Natural killer cell (primary cell): ENCODE results near the gene RANBP1. TPM values are rescaled to one million over a fixed set of nuclear protein-coding genes. Genes with fewer than 3 reads are reported as not detected.

ENCODE experiments used
- ATAC-seq, 3 donors: fragments of 150-1000 bp in 2 of 3; fragments of 200-7000 bp in 1 of 3; cut with Tn5 transposase; 1 replicate in 1 of 3; 2 replicates in 2 of 3; pipeline ENCODE4 v1.10.0; 2021; ENCODE audit warnings: mild to moderate bottlenecking in 2 of 3, moderate library complexity in 2 of 3
- DNase-seq, 2 donors: peaks; one replicate each; pipeline versions ENCODE4 v3.0.0 to v3.0.0-alpha.2; 2013 to 2021; ENCODE audit warnings: mixed read lengths in 1 of 2
- H3K27ac ChIP-seq: one replicate; pipeline ENCODE4 v1.5.1; 2013; ENCODE audit warnings: mild to moderate bottlenecking, low read length
- H3K27me3 ChIP-seq: one replicate; pipeline ENCODE4 v1.6.1; 2013; ENCODE audit warnings: low read length; ENCODE audit not compliant: control insufficient read depth, insufficient read depth
- H3K36me3 ChIP-seq: one replicate; pipeline ENCODE4 v1.6.1; 2013; ENCODE audit warnings: low read length; ENCODE audit not compliant: control insufficient read depth, insufficient read depth
- H3K4me1 ChIP-seq: one replicate; pipeline ENCODE4 v1.6.1; 2013; ENCODE audit warnings: low read length; ENCODE audit not compliant: control insufficient read depth, insufficient read depth
- H3K4me3 ChIP-seq: one replicate; pipeline ENCODE4 v1.5.1; 2013; ENCODE audit warnings: low read length
- H3K9me3 ChIP-seq: one replicate; pipeline ENCODE4 v1.6.1; 2013; ENCODE audit warnings: low read length; ENCODE audit not compliant: control insufficient read depth, insufficient read depth
- H3K27ac Mint-ChIP-seq, 2 donors: one replicate each; pipeline ENCODE4 v1.8.0; 2022; ENCODE audit warnings: mild to moderate bottlenecking in 2 of 2, mixed read lengths in 2 of 2, moderate library complexity in 1 of 2
- H3K27me3 Mint-ChIP-seq, 2 donors: one replicate each; pipeline ENCODE4 v1.8.0; 2022; ENCODE audit warnings: low read depth in 2 of 2, mixed read lengths in 2 of 2
- H3K36me3 Mint-ChIP-seq: one replicate; pipeline ENCODE4 v1.8.0; 2022; ENCODE audit warnings: mixed read lengths
- H3K4me1 Mint-ChIP-seq, 2 donors: one replicate each; pipeline ENCODE4 v1.8.0; 2022; ENCODE audit warnings: mixed read lengths in 2 of 2
- H3K4me3 Mint-ChIP-seq: one replicate; pipeline ENCODE4 v1.8.0; 2022; ENCODE audit warnings: mild to moderate bottlenecking, moderate library complexity, mixed read lengths
- H3K9me3 Mint-ChIP-seq, 2 donors: one replicate each; pipeline ENCODE4 v1.8.0; 2022; ENCODE audit warnings: mixed read lengths in 2 of 2
- WGBS: methylation state at CpG from one replicate; pipeline ENCODE4 v1.1.7; 2013; ENCODE audit warnings: missing lambda C conversion rate; ENCODE audit not compliant: insufficient coverage; 5-methylcytosine and 5-hydroxymethylcytosine counted together
- intact Hi-C: fragments of 100-400 bp; cut with micrococcal nuclease; formaldehyde crosslinking; loops from one replicate; pipeline ENCODE4 v1.14.2; 2022
- total RNA-seq, 4 donors: library from RNA; stranded (reverse); fragments of 120-200 nt in 1 of 4; gene quantifications; one replicate each; pipeline versions ENCODE4 v1.2.3 to v1.2.4, GENCODE V29; 2013 to 2022
- TF ChIP-seq, protein P1 (sequence below): fragments of 200-600 bp; IDR thresholded peaks from one replicate; pipeline ENCODE4 v1.8.0; 2022; ENCODE audit warnings: antibody characterized with exemption

The RANBP1 gene
- total RNA-seq, 3 donors from 2014 or later (not counting 1 experiment from before 2014, with no cell fraction given), result 54.0 to 61.0 (median 56.3) TPM

DNA sequence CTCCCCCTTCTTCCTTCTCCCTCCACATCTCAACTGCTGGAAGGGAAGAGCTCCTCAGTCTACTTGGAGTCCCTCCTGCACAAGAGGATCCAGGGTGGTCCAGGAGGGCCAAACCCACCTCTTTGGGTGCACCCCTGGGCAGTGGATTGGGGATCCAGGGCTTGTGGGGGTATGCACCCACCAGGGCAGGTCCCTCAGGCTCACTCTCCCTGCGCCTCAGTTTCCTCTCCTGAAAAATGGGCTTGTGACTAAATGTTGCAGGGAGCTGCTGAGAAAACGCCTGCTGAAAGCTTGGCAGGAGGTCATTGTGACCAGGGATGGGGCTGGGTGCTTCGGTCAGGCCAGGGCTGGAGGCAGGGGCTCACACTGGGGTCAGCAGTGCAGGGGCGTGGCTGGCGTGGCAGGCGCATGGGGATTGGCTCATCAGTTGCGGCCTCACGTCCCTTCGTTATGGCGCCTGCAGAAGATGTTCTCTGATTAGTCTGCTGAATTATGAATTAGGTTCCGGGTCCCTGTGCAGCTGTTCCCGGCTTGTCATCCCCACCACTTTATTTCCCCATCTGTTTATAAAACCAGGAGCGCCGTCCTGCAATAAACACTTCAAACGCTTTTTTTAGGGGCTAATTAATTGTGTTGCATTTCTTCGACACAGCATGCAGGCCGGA, 60.6 kb downstream of the RANBP1 start:
- H3K27ac ChIP-seq, result no peak overlapping the region
- H3K4me3 ChIP-seq, result no peak overlapping the region
- Mint-ChIP-seq H3K9me3 (no peaks in the 10 kb centered on the region), H3K4me3 (no peak overlapping the region), H3K4me1 (no peaks in the 10 kb centered on the region), H3K36me3 (no peaks in the 10 kb centered on the region), H3K27me3 (no peaks in the 10 kb centered on the region), H3K27ac (no peak overlapping the region)
- intact Hi-C loops, result no loop called here
- TF ChIP-seq, protein P1, sequence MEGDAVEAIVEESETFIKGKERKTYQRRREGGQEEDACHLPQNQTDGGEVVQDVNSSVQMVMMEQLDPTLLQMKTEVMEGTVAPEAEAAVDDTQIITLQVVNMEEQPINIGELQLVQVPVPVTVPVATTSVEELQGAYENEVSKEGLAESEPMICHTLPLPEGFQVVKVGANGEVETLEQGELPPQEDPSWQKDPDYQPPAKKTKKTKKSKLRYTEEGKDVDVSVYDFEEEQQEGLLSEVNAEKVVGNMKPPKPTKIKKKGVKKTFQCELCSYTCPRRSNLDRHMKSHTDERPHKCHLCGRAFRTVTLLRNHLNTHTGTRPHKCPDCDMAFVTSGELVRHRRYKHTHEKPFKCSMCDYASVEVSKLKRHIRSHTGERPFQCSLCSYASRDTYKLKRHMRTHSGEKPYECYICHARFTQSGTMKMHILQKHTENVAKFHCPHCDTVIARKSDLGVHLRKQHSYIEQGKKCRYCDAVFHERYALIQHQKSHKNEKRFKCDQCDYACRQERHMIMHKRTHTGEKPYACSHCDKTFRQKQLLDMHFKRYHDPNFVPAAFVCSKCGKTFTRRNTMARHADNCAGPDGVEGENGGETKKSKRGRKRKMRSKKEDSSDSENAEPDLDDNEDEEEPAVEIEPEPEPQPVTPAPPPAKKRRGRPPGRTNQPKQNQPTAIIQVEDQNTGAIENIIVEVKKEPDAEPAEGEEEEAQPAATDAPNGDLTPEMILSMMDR, result no peak
- ATAC-seq, result no peak
- no peaks in the 10 kb centered on the region for H3K4me1 ChIP-seq
- no peak for DNase-seq
- no peaks in the 10 kb centered on the region for H3K36me3 ChIP-seq
- 86% methylated on average over 17 of the region's 17 CpGs for WGBS
- H3K27me3 ChIP-seq, result no peaks in the 10 kb centered on the region
- no peaks in the 10 kb centered on the region for H3K9me3 ChIP-seq

Other genes with a start within 250 kb of the RANBP1 start
- 10 to 100 TPM; 37.5 to 56.2 (median 38.2) TPM for gene COMT, start 174.3 kb upstream of the RANBP1 start, total RNA-seq
- gene TXNRD2, start 174.3 kb upstream of the RANBP1 start, total RNA-seq, result 10 to 100 TPM; 23.5 to 37.3 (median 24.4) TPM
- gene ARVCF, start 99.3 kb upstream of the RANBP1 start, total RNA-seq, result 10 to 100 TPM; 37.8 to 62.0 (median 38.7) TPM
- 10 to 100 TPM; 33.3 to 53.0 (median 46.2) TPM for gene TANGO2, start 95.0 kb upstream of the RANBP1 start, total RNA-seq
- gene DGCR8, start 35.9 kb upstream of the RANBP1 start, total RNA-seq, result 10 to 100 TPM; 45.3 to 64.7 (median 64.0) TPM
- gene TRMT2A, start 1.1 kb downstream of the RANBP1 start, total RNA-seq, result 100 to 1,000 TPM in 1 of 3 donors, 10 to 100 TPM in 2; 86.4 to 104 (median 86.5) TPM
- gene ZDHHC8, start 15.7 kb downstream of the RANBP1 start, total RNA-seq, result 10 to 100 TPM; 64.0 to 75.6 (median 65.3) TPM
- under 1 TPM in 1 of 3 donors, not detected in 2; 0.64 TPM for gene CCDC188, start 35.0 kb downstream of the RANBP1 start, total RNA-seq
- 1 to 10 TPM; 1.2 to 2.9 (median 1.6) TPM for gene RTN4R, start 152.2 kb downstream of the RANBP1 start, total RNA-seq
- 10 to 100 TPM; 20.3 to 34.3 (median 33.0) TPM for gene DGCR6L, start 204.0 kb downstream of the RANBP1 start, total RNA-seq